Mucosa of gallbladder (tissue), 1 donor: ENCODE results near the gene SGTA. TPM values are rescaled to one million over a fixed set of nuclear protein-coding genes. Genes with fewer than 3 reads are reported as not detected.
A peak's percentile ranks its signal among the peaks of the same experiment; 100 is the strongest.
"Not testable (repeated sequence)": the region's sequence is repeated elsewhere in the genome, so short reads cannot be mapped to it uniquely, and the experiment has no call there.

Experiments
- DNase-seq: peaks from one replicate; pipeline ENCODE4 v3.0.0-alpha.2; 2020; ENCODE audit warnings: low spot score
- total RNA-seq: library from RNA; stranded (reverse); gene quantifications from one replicate; pipeline ENCODE4 v1.2.1, GENCODE V29; 2021
- donor health status: DM: no; HTN: no; CAD: no.

Gene SGTA
- total RNA-seq, result 54.0 TPM

DNA sequence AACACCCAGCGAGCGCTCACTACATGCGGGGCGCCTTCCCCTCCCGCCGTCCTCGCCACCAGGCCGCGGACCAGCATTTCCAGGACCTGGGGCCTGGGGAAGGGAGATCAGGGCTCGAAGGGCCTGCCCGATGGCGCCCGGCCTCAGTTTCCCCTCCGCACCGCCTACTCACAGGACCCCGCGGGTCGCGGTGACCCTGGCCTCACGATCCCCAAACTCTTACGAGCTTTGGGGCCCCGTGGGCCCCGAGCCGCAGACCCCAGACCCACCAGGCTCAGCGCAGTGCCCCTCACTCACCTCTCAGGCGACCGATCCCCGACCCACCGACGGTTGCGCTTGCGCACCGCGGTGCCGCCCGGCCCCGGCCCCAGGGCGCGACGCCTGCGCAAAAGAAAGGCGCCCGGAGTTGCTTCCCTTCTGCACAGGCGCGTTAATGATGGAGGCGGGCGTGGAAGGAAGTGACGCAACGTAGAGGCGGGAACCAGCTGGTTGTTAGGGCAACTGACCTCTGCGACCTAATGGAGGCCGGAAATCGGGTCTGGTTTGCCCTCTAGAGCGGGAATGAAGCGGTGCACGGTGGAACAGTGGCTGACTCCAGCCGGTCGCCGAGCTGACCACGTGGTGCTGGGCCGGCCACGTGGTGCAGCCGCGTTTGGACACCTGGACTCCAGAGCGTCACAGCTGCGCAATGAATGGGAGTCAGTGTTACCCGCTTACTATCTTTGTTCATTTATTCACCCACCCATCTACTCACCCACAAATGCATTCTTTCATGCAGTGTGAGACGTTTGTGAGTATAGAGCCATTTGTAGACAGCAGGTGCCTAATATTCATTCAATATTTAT, at the start of gene SGTA:
TSS of gene SGTA (minus strand) at position 338 of the 845 bp plus-strand sequence. CDS start 14,205 bp downstream, outside the sequence.
- peak; percentile 99 for DNase-seq

- DNase-seq, result no peak
These were observed 44.9 kb upstream of the SGTA start for GRCh38 chr19:2827840-2828489.

- no peak for DNase-seq
These were observed 43.9 kb upstream of the SGTA start for GRCh38 chr19:2827022-2827421.

- DNase-seq, result no peak
These were observed 41.1 kb upstream of the SGTA start for GRCh38 chr19:2824129-2824528.

DNA sequence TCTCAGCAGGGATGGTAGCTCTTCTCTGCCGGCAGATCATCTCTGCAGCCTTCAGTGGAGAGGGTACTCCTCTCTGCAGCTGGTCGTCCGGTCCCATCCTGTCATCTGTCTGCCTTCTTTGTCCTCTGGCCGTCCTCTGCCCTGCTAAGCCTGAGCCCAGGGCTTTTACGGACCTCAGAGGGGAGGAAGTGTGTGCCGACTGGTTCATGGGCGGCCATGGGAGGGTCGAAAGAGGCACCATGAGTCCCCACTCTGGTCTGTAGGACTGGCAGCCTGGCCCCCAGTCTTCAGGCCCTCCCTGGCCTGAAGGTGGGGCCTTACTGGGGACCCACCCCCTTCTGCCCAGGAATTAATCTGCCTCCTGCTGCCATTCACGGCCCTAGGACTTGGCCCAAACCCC, 40.6 kb upstream of the SGTA start:
- DNase-seq, result no peak

DNA sequence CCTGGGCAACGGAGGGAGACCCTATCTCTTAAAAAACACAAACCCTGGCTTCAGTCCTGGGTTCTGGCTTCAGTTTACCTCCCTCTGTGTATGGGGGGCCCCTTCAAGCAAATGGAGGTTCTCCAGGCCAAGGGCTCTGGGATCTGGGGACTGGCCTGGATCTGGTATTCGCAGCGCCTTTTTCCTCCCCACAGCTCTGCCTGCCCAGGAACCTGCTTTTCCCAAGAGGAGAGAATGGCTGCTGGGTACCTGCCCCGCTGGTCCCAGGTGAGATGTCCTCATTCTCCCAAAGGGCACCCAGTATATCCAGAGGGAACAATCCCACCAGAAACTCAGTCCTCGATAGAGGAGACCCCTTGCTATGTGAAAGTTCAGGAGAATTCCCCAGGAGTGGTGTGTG, 39.8 kb upstream of the SGTA start:
- DNase-seq, result no peak

DNA sequence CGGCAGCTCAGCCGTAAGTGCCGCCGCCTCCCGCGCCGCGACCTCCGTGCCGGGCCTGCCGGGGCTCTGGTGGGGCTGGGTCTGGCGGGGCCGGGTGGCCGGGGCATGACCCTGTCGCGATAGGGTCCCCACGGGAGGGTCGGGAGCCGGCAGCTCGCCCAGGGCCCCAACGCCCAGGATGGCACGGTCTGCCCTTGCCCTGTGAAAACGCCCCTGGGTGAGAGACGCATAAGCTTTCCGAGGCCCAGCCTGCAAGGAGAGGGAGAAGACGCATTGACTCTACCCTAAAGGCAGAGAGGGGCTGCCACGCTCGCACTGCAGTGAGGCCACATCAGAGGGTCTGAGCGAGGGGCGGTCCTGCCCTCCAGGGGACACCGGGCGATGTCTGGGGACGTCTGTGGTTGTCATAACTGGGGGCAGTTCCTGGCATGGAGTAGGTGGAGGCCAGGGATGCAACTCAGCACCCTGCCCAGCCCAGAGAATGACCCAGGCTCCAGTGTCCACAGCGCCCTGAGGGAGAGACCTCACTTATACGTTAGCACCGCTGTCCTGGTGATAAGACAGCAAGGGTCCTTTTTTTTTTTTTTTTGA, 37.1 kb upstream of the SGTA start:
- no peak for DNase-seq

GRCh38 chr19:2819540-2820111, 36.6 kb upstream of the SGTA start, which contains the start of gene ZNF554:
ZNF554 (plus strand) TSS chr19:2819868; CDS start chr19:2820072, 204 bp downstream.
- DNase-seq, result peak; percentile 97

DNA sequence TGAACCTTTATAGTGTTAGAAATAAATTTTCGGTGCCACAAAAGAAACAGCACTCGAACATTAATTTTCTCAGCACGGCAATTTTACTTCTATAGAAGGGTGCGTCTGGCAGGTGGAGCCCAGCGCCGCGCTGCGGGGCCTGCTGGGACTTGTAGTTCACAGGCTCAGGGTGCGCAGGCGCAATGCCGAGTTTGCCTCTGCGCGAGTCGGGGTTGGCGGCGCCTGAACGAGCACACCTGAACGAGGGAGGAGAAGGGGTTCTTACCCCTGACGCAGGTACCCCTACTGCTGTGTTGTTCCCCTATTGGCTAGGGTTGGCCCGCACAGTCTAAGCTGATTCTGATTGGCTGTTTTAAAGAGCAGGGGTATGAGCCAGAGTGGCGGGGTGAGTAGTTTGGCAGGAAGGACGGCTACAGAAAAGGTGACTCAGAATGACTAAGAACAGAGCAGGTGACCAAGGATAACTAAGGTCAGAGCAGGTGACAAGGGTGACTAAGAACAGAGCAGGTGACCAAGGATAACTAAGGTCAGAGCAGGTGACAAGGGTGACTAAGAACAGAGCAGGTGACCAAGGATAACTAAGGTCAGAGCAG, 34.3 kb upstream of the SGTA start:
- not testable (repeated sequence) for DNase-seq

DNA sequence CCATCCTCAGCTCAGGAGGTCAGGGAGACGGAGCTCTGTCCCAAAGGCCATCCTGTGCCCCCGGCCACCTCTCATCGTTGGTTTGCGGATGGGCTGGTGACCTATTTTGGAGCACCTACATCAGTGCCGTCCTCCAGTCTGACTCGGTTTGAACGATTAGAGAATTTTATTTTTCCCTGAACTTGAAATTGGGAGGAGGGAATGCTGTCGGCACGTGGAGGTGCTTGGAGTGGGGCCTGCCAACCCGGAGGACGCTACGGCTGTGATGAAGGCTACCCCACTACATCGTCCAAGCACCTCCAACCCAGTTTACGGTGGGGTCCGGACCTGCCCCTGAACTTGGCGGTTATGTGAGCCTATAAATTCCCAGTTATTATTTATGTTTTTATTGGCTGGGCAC, 33.6 kb upstream of the SGTA start:
- no peak for DNase-seq

DNA sequence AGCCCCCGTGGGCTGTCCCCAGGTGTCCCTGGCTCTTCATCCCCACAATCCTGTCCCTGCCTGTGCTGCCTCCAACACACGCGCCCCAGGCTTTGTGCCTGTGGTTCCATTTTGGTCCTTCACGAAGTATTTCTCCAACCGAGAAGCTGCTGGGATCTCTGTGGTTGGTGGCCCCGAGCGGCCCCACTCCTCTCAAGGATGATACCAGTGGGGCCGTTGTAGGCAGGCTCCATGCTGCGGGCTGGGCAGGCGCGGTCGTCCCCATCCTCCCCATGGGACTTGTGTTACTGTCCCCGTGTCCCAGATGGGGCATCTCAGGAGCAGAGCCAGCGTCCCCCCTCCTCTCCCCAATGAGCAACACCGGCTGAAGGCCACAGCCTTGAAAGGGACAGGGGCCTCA, 32.9 kb upstream of the SGTA start:
- no peak for DNase-seq

GRCh38 chr19:2815191-2815614, 32.1 kb upstream of the SGTA start:
- DNase-seq, result no peak

- no peak for DNase-seq
These were observed 31.4 kb upstream of the SGTA start for GRCh38 chr19:2814426-2814825.

DNA sequence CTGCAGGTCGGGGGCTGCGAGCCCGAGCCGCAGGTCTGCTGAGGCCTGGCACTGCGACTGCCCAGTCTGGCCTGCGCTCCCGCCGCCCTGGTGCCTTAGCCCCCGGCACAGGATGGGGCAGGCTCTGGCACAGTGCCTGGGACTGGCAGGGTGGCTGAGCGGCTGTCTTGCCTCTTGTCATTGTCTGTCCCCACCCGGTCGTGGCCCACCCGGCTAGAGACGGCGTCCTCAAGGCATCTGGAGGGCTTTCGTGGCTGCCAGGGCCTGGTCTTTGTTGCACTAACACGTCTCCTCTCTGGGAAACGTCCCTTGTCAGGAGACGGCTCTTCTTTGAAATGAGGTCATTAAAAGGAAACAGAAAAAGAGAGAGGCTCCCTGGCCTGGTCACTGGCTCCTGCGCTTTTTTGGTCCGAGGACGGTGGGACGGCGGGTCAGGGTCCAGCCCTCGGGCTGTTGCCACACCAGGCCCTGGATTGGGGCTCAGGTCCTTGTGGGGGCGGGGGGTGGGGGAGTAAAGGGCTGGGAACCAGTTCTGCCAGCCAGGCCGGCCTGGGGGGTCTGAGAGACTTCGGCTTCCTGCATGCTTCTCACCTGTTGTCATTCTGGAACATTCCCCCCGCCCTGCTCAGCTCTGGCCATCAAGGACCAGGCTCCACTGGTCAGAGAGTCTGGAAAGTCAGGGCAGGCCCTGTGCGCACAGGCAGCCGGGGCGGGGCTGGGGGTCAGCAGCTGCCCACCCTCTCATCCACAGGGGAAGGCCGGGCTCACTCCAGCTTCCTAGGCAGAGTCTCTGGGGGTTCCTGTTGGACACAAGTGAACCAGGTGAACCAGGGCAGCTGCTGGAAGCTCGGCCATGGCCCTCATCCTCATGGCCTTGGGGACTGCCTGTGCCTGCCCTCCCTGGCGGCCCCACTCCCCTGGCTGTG, 30.4 kb upstream of the SGTA start:
- DNase-seq, result no peak

GRCh38 chr19:2812414-2813234, 29.6 kb upstream of the SGTA start:
- DNase-seq, result no peak

DNA sequence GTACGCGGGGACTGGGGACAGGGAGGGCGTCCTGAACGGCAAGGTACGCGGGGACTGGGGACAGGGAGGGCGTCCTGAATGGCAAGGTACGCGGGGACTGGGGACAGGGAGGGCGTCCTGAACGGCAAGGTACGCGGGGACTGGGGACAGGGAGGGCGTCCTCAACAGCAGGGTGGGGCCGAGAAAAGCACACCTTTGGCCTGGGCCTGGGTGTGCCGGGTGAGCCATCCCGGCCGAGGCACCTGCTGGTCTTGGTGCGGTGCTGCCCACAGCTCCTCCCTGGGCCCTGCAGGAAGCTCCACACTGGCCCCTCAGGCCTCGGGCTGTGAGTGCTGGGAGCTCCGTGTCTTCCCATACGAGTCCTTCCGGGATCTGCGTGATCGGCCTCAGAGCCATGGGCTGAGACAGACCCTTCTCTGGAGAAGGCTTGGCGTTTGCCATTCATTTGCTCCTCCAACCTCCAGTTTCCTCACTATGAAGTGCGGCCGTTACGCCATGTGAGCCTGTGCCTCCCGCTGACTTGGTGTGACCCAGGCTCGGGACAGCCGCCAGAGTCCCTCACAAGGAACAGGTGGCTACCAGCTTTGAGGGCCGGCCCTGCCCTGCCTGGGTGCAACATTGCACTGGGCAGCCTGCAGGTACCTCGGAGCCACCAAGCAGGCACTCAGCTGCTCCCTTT, 28.8 kb upstream of the SGTA start:
- DNase-seq, result no peak

DNA sequence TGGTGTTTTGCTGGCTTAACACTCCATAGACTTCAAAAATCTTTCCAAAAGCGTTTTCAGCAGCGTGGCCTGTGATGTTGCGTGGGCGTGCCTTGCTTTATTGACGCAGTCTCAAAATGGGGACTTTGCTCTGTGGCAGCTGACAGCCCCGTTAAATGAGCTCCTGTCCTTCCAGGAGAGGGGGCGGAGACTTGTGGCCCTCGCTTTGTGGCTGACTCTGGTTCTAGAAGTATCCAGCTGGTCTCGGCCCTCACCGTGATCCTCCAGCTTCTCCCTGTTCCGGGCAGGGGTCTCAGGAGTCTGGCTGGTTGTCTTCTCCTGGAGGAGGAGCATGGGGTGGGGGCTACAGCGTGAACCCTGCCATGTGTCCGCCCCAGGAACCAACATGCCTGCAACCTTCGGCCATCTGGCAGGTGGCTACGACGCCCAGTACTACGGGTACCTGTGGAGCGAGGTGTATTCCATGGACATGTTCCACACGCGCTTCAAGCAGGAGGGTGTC, 28.2 kb upstream of the SGTA start:
- no peak for DNase-seq

DNA sequence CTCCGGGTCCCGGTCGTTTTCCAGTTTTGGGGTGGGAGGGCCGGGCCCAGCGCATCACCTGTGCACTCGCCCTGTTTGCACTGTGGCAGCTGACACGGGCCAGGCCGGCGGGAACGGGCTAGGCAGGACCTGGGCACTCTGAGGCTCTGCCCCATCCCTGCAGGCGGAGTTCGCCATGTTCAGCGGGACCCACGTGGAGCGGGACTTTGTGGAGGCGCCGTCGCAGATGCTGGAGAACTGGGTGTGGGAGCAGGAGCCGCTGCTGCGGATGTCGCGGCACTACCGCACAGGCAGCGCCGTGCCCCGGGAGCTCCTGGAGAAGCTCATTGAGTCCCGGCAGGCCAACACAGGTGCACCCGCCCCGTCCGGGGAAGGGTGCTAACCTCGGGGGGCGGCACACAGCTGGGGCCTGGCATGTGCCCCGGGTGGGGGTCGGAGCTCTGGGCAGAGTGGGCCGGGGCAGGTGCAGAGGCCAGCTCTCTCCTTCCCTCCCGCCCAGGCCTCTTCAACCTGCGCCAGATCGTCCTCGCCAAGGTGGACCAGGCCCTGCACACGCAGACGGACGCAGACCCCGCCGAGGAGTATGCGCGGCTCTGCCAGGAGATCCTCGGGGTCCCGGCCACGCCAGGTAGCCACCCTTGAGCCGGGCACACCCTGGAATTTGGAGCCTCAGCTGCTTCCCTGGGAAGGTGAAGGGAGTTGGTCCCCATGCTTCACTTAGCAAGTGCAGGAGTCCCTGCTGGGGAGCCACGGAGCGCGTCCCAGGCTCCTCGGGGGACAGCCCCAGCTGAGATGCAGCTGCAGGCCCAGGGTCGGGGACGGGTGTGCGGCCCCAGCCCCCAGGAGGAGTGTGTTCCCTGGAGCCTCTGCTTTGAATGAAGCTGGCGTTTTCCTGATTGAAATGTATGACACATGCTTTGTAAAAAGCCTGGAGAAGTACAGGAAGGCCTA, 27.3 kb upstream of the SGTA start:
- no peak for DNase-seq
